ENCODE results near the gene RABL6.
"Not testable (repeated sequence)": the region's sequence is repeated elsewhere in the genome, so short reads cannot be mapped to it uniquely, and the experiment has no call there.

Gene RABL6

DNA sequence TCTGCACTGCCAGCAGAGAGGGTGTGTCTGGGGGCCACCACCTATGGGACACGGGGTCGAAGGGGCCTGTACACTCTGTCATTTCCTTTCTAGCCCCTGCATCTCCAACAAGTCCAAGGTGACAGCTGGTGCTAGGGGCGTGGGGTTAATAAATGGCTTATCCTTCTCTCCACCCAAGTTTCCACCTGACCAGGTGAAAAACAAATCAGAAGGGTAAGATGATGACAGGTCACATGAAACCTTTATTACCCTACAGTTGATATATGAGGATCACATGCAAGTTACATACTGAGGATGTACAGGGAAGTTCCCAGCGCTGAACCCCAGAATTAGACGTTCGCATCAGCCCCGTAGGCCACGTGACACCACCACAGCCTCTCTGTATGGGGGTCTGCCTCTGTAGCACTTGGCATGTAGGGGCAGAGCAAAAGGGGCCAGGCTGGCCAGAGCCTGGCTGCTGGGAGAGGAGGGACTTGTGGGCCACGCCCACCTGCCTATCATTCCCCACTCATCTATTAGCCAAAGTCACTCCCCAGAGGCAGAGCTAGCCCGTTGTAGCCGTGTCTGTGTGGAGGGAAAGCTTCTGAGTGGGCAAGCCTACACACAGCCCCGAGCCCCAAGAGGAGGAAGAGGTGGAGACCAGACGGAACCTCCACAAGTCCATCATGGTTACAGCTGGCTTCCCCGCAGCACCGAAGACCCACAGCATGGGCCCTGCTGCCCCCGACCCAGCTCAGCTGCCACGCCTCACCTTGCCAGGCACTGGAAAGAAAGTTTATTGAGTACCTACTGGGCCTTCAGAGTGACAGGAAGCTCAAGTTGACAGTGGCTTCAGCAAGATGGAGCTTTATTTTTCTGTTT, 14.4 kb upstream of the RABL6 start:
- peak overlapping the region in 1 of 2 donors; percentile 23 for H3K27ac Mint-ChIP-seq
- no peaks in the 10 kb centered on the region for H3K9me3 Mint-ChIP-seq
- peaks cover 14% of the 10 kb centered on the region for H3K36me3 Mint-ChIP-seq (ENCODE audit: insufficient read depth)
- peak overlapping the region in 1 of 2 donors; percentile 7 for H3K4me3 Mint-ChIP-seq
- DNase-seq (no peak), ATAC-seq (replicated peaks) (no peak)
- peaks cover 11% of the 10 kb centered on the region in 2 donors for H3K4me1 Mint-ChIP-seq (ENCODE audit: low read depth in 2 of 2)
- H3K27me3 Mint-ChIP-seq = peaks cover 0 to 6% of the 10 kb centered on the region in 2 donors

DNA sequence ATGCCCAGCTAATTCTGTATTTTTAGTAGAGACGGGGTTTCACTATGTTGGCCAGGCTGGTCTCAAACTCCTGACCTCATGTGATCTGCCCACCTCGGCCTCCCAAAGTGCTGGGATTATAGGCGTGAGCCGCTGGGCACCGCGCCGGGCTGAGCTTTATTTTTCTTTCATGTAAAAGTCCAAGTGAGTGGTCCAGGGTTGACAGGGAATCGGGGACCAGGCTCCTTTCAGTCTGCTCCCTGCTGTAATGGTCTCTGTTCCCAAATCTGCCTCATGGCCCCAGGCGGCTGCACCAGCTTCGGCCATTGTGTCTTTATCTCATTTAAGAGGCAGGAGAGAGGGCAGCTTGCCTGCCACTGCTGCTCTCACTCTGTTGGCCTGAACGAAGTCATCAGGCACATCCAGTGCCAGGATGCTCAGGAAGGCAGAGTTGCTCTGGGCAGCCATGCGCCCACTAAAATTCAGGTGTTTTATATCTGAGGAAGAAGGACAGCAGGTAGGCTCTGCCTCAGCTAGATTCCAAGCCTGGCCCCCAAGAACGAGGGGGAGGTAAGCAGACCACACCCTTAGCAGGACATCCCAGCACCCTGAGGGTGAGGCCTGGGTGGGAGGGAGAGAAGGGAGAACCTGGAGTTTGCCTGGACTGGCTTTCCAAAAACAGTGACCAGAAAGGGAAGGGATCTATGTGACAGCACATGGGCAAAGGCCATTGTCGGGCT, 13.3 kb upstream of the RABL6 start:
- Mint-ChIP-seq H3K27me3 (peaks cover 0 to 6% of the 10 kb centered on the region in 2 donors), H3K36me3 (ENCODE audit: insufficient read depth) (peaks cover 14% of the 10 kb centered on the region), H3K9me3 (no peaks in the 10 kb centered on the region), H3K4me1 (ENCODE audit: low read depth in 2 of 2) (peaks cover 10 to 11% of the 10 kb centered on the region in 2 donors), H3K27ac (peak overlapping the region in 1 of 2 donors; percentile 49), H3K4me3 (no peak overlapping the region)
- ATAC-seq (replicated peaks) = no peak
- no peak for DNase-seq

DNA sequence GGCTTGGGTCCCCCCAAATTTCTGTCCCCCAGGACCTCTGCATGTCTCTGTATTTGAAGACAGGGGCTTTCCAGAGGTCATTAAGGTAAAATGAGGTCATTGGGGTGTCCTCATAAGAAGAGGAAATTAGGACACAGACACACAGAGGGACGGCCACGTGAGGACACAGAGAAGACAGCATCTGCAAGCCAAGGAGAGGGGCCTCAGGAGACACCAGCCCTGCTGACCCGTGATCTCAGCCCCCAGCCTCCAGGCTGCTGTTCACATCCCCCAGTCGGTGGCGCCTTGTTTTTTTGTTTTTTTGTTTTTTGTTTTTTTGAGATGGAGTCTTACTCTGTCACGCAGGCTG, 12.8 kb upstream of the RABL6 start:
- Mint-ChIP-seq H3K27me3 (peaks cover 0 to 6% of the 10 kb centered on the region in 2 donors), H3K27ac (no peak overlapping the region), H3K4me3 (no peak overlapping the region), H3K9me3 (no peaks in the 10 kb centered on the region), H3K4me1 (ENCODE audit: low read depth in 2 of 2) (peaks cover 12 to 14% of the 10 kb centered on the region in 2 donors), H3K36me3 (ENCODE audit: insufficient read depth) (peaks cover 10% of the 10 kb centered on the region)
- no peak for DNase-seq
- no peak for ATAC-seq (replicated peaks)

DNA sequence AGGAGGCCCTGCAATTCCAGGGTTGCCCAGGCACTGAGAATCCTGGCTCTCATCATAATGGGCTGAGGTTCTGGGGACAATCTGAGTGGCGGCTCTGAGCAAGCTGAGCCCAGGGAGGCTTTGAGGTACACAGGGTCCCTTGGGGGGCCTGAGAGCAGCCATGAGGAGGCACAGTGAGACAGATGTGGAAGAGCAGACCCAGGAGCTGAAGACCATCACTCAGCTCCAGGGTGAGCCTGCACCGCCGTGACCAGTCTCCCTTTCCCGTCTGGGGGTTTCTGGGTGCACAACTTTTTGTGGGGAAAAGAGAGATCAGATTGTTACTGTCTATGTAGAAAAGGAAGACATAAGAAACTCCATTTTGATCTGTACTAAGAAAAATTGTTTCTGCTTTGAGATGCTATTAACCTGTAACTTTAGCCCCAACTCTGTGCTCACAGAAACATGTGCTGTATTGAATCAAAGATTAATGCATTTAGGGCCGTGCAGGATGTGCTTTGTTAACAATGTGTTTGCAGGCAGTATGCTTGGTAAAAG, 11.4 kb upstream of the RABL6 start, which contains the start of gene CCDC183:
CCDC183 (plus strand) TSS at position 101 of the 537 bp plus-strand sequence; CDS start at position 161, 60 bp downstream.
- Mint-ChIP-seq H3K27me3 (peaks cover 0 to 6% of the 10 kb centered on the region in 2 donors), H3K9me3 (no peaks in the 10 kb centered on the region), H3K4me1 (ENCODE audit: low read depth in 2 of 2) (peaks cover 20 to 23% of the 10 kb centered on the region in 2 donors), H3K27ac (peak within 1 kb of the TSS; percentile 39 to 53), H3K36me3 (ENCODE audit: insufficient read depth) (peaks cover 8% of the 10 kb centered on the region), H3K4me3 (no peak within 1 kb of the TSS)
- DNase-seq (no peak), ATAC-seq (replicated peaks) (no peak)

DNA sequence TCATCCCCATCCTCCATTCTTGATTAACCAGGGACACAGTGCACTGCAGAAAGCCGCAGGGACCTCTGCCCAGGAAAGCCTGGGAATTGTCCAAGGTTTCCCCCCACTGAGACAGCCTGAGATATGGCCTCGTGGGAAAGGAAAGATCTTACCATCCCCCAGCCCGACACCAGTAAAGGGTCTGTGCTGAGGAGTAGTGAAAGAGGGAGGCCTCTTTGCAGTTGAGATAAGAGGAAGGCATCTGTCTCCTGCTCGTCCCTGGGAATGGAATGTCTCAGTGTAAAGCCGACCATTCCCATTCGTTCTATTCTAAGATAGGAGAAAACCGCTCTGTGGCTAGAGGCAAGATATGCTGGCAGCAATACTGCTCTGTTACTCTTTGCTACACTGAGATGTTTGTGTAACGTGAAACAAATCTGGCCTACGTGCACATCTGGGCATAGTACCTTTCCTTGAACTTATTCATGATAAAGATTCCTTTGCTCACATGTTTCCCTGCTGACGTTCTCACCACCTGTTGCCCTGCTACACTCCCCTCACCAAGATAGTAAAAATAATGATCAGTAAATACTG, 10.9 kb upstream of the RABL6 start:
- not testable (repeated sequence) for H3K9me3 Mint-ChIP-seq; H3K27me3 Mint-ChIP-seq; H3K4me3 Mint-ChIP-seq; H3K36me3 Mint-ChIP-seq (ENCODE audit: insufficient read depth); ATAC-seq (replicated peaks); DNase-seq
- peaks cover 21 to 22% of the 10 kb centered on the region in 2 donors for H3K4me1 Mint-ChIP-seq (ENCODE audit: low read depth in 2 of 2)
- peak overlapping the region in 1 of 2 donors; percentile 53 for H3K27ac Mint-ChIP-seq

DNA sequence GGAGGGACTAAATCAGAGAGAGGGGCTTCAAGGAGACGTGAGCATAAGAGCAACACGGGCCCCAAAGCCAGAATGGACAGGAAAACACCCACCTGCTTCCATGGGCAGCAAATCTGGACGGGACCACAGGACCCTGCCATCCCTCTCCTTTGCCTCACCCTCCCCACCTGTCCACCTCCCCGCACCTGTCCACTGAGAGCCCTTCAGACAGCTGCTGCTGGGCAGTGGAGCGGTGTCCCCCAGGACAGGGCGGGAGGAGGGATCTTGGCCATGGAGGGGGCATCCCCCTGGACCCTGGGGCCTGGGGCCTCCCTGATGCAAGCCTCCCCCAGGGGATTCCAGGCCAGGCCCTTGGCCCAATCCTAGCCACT, 9.1 kb upstream of the RABL6 start:
- H3K27me3 Mint-ChIP-seq = peaks cover 0 to 6% of the 10 kb centered on the region in 2 donors
- no peaks in the 10 kb centered on the region for H3K9me3 Mint-ChIP-seq
- ATAC-seq (replicated peaks) = no peak
- H3K36me3 Mint-ChIP-seq (ENCODE audit: insufficient read depth) = no peaks in the 10 kb centered on the region
- DNase-seq = no peak
- no peak overlapping the region for H3K27ac Mint-ChIP-seq
- peaks cover 15 to 16% of the 10 kb centered on the region in 2 donors for H3K4me1 Mint-ChIP-seq (ENCODE audit: low read depth in 2 of 2)
- no peak overlapping the region for H3K4me3 Mint-ChIP-seq

DNA sequence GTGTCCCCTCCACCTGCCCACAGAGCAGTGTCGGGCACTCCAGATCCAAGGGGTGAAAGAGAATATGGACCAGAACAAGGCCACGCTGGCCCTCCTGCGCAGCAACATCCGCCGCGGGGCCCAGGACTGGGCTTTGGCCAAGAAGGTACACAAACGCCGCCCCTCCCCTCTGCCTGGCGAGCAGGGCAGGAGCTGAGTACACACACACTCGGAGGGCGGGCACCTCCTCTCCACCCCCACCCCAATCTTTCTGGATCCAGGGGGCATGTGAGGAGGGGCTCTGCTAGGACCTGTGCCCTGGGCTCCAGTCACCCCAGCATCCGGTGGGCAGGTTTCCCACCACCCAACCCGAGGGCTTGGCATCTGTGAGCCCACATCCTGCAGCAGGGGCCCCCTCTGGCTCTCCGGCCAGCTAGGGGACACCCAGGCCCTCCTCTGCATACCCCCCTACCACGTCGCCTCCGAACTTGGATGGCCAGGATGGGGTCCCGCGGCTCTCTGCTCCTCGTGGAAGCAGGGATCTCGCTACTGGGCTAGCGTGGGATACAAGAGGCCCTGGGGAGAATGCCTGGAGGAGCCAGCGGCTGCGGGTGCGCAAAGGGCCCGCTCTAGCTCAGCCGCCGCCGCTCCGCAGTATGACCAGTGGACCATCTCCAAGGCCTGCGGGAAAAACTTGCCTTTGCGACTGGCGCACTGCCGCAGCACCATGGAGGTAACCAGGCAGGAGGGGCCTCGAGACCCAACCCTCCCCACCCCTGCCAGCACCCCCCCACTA, 8.5 kb upstream of the RABL6 start:
- Mint-ChIP-seq H3K27ac (no peak overlapping the region), H3K4me3 (peak overlapping the region; percentile 76 to 78), H3K4me1 (ENCODE audit: low read depth in 2 of 2) (peaks cover 15 to 20% of the 10 kb centered on the region in 2 donors), H3K36me3 (ENCODE audit: insufficient read depth) (no peaks in the 10 kb centered on the region), H3K27me3 (peaks cover 0 to 6% of the 10 kb centered on the region in 2 donors), H3K9me3 (no peaks in the 10 kb centered on the region)
- DNase-seq (no peak), ATAC-seq (replicated peaks) (no peak)

DNA sequence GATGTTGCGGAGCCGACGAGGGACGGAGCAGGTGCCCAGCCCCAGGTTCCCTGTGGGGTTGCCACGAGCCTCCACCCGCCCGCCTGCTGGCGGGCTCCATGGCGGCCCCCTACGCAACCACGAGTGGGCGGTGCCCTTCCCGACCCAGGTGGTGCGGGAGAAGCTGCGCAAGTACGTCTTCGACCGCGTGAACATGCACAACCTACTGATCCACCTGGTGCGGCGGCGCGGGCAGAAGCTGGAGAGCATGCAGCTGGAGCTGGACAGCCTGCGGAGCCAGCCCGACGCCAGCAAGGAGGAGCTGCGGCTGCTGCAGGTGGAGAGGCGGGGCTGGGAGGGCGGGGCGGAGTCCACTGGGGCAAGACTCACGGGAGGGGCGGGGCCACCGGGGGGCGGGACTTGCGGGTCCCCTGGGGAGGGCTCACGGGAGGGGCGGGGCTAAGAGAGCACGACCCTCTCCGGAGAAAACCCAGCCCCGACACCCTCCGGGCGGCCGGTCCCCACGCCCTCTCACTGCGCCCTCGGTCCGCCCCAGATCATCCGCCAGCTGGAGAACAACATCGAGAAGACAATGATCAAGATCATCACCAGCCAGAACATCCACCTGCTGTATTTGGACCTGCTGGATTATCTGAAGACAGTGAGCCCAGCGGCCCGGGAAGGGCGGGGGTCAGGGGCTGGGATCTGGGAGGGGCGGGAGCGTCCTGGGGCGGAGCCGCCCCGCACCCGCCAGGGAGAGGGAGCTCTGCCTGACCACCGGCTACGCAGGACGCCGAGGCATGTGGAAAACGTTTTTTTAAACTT, 7.7 kb upstream of the RABL6 start:
- ATAC-seq (replicated peaks) (peak; percentile 75), DNase-seq (peak; percentile 56 to 63 (median 63))
- H3K27me3 Mint-ChIP-seq = peaks cover 0 to 6% of the 10 kb centered on the region in 2 donors
- H3K27ac Mint-ChIP-seq = no peak overlapping the region
- no peaks in the 10 kb centered on the region for H3K9me3 Mint-ChIP-seq
- peaks cover 15 to 20% of the 10 kb centered on the region in 2 donors for H3K4me1 Mint-ChIP-seq (ENCODE audit: low read depth in 2 of 2)
- peak overlapping the region; percentile 76 to 78 for H3K4me3 Mint-ChIP-seq
- H3K36me3 Mint-ChIP-seq (ENCODE audit: insufficient read depth) = no peaks in the 10 kb centered on the region

DNA sequence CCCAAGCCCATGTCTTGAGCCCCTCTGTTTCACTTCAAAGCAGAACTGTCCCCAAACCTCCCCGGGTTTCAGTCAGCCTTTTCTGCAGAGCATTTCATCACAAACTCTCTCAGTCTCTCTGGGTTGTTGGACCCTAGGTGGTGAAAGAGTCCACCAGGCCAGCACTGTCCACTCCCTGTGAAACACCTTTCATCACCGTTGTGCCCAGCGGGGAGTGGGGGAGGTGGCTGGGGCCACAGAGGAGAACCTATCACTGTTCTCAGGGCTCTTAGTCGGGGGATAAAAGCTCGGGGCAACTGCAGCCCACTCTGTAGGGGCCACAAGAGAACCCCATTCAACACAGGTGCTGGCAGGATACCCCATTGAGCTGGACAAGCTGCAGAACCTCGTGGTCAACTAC, 5.4 kb upstream of the RABL6 start:
- Mint-ChIP-seq H3K9me3 (no peaks in the 10 kb centered on the region), H3K36me3 (ENCODE audit: insufficient read depth) (peaks cover 6% of the 10 kb centered on the region), H3K27ac (no peak overlapping the region), H3K4me1 (ENCODE audit: low read depth in 2 of 2) (peaks cover 25 to 29% of the 10 kb centered on the region in 2 donors), H3K27me3 (peaks cover 0 to 4% of the 10 kb centered on the region in 2 donors), H3K4me3 (no peak overlapping the region)
- ATAC-seq (replicated peaks) (no peak), DNase-seq (no peak)

DNA sequence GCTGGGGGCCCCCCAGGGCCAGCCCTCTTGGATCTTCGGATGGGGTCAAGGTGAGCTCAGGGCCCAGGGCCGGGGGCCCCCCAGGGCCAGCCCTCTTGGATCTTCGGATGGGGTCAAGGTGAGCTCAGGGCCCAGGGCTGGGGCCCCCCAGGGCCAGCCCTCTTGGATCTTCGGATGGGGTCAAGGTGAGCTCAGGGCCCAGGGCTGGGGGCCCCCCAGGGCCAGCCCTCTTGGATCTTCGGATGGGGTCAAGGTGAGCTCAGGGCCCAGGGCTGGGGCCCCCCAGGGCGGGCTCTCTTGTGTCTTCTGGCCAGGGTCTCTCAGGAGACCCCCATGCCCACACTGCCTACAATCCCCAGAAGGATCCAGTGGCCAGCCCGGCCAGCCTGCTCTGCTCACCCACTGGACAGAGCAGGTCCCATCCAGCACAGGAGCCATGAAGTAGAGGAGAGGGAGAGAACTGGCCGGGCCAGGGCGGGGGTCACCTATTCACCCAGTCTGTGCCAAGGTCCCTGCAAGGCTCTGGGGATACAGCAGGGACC, 4.7 kb upstream of the RABL6 start:
- not testable (repeated sequence) for H3K9me3 Mint-ChIP-seq; DNase-seq; H3K4me3 Mint-ChIP-seq; H3K27me3 Mint-ChIP-seq; H3K36me3 Mint-ChIP-seq (ENCODE audit: insufficient read depth); ATAC-seq (replicated peaks); H3K27ac Mint-ChIP-seq
- H3K4me1 Mint-ChIP-seq (ENCODE audit: low read depth in 2 of 2) = peaks cover 25 to 29% of the 10 kb centered on the region in 2 donors

DNA sequence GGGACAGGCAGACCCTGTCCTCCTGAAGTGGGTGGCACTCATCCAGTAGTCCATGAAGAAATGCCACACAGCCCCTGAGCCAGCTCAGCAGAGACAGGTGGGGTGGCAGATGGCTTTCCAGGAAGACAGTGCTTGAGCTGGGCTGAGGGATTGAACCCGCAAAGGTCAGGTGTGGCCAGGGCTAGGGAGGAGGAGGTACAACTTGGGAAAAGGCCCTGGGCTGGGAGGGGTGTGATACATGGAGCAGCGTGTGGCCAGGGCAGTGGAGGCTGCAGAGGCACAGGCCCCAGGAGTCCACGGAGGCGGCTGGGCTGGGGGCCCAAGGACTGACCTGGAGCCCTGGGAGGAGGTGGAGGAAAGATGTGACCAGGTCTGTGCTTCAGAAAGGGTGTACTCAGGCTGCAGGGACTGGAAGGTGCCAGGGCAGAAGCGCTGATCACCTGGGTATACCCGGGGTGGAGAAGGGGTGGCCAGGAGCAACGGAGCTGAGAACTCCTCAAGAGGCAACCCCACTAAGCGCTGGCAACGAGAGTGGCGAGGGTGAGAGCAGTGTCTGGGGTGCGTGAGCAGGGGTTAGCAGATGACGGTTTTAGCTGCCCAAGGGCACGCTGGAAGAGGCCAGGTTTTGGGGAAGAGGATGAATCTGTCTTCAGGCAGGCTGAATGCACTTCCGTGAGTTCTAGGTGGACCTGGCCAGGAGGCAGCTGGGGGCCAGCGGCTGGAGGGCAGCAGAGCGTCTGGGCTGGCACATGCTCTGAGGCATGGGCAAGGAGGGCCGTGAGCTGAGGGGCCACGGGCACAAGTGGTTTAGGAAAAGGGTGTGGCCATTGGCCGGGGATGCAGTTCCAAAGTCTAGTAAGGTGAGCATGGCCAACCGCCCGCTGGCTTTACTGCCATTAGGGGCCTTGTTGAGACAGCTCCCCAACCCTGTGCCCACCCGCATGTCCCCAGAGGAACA, 3.9 kb upstream of the RABL6 start:
- Mint-ChIP-seq H3K9me3 (no peaks in the 10 kb centered on the region), H3K4me1 (ENCODE audit: low read depth in 2 of 2) (peaks cover 26 to 32% of the 10 kb centered on the region in 2 donors), H3K27ac (no peak overlapping the region), H3K27me3 (no peaks in the 10 kb centered on the region), H3K4me3 (no peak overlapping the region), H3K36me3 (ENCODE audit: insufficient read depth) (peaks cover 9% of the 10 kb centered on the region)
- DNase-seq (no peak), ATAC-seq (replicated peaks) (no peak)

Data from effector memory CD8-positive, alpha-beta T cell (primary cell).